Stimulated activated CD4-positive, alpha-beta T cell treated with anti-CD3 and anti-CD28 coated beads, Interleukin-12 subunit alpha, Interleukin-12 subunit beta, amount 100 ng/mL, for 24 hours (primary cell): ENCODE data around the gene HYAL2.

Experiments used
- DNase-seq, 2 experiments: peaks; one replicate each; pipeline ENCODE4 v3.0.0-alpha.2; 2020; ENCODE audit warnings: low read depth in 2 of 2

HYAL2 gene

GRCh38 chr3:50350527-50351322 lies 28.2 kb upstream of the HYAL2 start, which contains the start of the genes CYB561D2 and NPRL2:
Gene CYB561D2, plus strand, starts transcription at chr3:50350862. Its CDS starts 572 bp downstream, at chr3:50351434.
Gene NPRL2, minus strand, starts transcription at chr3:50350775. Its CDS starts 123 bp downstream, at chr3:50350652.
- DNase-seq, result peak; percentile 98 to 99

GRCh38 chr3:50350213-50350526 lies 27.6 kb upstream of the HYAL2 start:
- no peak for DNase-seq

- DNase-seq, result peak; percentile 43 to 67
Measured at GRCh38 chr3:50347187-50347813, 24.8 kb upstream of the HYAL2 start.

GRCh38 chr3:50345586-50346234 lies 23.2 kb upstream of the HYAL2 start, which contains the start of gene ZMYND10:
Gene ZMYND10, minus strand, starts transcription at chr3:50345732. Its CDS starts 153 bp downstream, at chr3:50345579.
- peak; percentile 51 to 78 for DNase-seq

GRCh38 chr3:50345008-50345407 lies 22.5 kb upstream of the HYAL2 start:
- DNase-seq, result no peak

GRCh38 chr3:50342813-50343633 lies 20.5 kb upstream of the HYAL2 start:
- DNase-seq, result no peak

GRCh38 chr3:50341996-50342650 lies 19.6 kb upstream of the HYAL2 start:
- DNase-seq, result no peak

GRCh38 chr3:50341537-50341936 lies 19.0 kb upstream of the HYAL2 start:
- no peak for DNase-seq

GRCh38 chr3:50340448-50341329 lies 18.1 kb upstream of the HYAL2 start, which contains the start of gene RASSF1:
Gene RASSF1, minus strand, starts transcription at chr3:50340836. Its CDS starts 31 bp downstream, at chr3:50340805.
- peak in 1 of 2 experiments; percentile 76 for DNase-seq

GRCh38 chr3:50340147-50340447 lies 17.6 kb upstream of the HYAL2 start:
- DNase-seq, result no peak

- no peak for DNase-seq
Measured at GRCh38 chr3:50339485-50340146, 17.1 kb upstream of the HYAL2 start.

GRCh38 chr3:50338965-50339364 lies 16.4 kb upstream of the HYAL2 start:
- no peak for DNase-seq

GRCh38 chr3:50337175-50337861 lies 14.8 kb upstream of the HYAL2 start:
- DNase-seq, result peak; percentile 91 to 97

GRCh38 chr3:50336452-50337174 lies 14.1 kb upstream of the HYAL2 start:
- peak in 1 of 2 experiments; percentile 44 for DNase-seq

- DNase-seq, result no peak
Measured at GRCh38 chr3:50334339-50335075, 12.0 kb upstream of the HYAL2 start.

GRCh38 chr3:50333744-50334328 lies 11.3 kb upstream of the HYAL2 start:
- DNase-seq, result no peak

GRCh38 chr3:50331364-50331907 lies 8.9 kb upstream of the HYAL2 start:
- no peak for DNase-seq
